HCEC 1CT (cell line): ENCODE results near the gene MYLIP.

Source experiments
- DNase-seq: peaks from one replicate; pipeline ENCODE4 v3.0.0-alpha.2; 2017

The MYLIP gene

DNA sequence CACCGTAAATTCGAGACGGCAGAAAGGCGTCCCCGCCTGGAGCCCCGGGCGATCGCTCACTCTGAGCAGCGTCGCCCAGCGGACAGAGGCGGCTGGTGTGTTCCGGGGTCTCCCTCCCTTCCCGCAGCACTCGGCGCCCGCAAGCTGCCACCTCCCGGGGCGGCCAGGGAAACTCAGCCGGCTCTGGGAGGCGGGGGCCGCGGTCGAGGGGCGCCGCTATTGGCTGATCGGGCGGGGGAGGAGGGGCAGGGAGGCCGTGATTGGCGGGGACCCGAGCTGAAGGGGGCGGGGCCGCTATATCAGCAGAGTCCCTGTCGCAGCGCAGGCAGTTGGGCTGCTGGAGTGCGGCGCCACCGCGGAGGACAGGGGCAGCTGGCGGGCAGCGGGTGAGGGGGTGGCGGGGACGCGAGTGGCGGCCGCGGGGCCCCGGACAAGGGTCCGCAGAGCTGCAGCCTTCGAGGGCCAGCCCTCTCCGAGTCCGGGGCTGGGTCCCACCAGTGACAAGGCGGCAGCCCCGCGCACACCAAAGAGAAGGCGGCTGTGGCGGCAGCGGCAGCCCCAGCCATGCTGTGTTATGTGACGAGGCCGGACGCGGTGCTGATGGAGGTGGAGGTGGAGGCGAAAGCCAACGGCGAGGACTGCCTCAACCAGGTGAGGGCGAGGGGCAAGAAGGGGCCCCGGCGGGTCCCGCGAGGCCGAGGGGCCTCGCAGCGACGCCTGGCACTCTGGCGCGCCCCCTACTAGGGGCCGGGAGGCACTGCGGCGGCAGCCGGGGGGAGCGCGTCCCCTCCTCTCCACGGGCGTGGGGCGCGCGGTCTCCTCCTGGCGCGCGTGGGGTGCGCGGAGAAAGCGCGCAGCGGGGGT lies at the start of gene MYLIP:
MYLIP (plus strand) TSS at position 328 of the 864 bp plus-strand sequence; CDS start at position 565, 237 bp downstream.
- peak; percentile 76 for DNase-seq

DNA sequence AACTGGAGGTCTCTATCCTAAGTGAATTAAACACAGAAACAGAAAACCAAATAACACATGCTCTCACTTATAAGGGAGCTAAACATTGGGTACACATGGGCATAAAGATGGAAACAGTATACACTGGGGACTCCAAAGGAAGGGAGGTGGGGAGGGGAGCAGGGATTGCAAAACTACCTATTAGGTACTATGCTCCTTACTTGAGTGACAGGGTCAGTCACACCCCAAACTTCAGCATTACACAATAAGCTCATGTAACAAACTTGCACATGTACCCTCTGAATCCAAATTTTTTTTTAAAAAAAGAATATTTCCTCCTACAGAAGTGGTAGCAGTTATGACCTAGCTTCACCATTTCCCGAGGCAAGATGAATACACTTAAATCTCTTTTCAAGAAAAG lies 49.5 kb upstream of the MYLIP start:
- DNase-seq: no peak

DNA sequence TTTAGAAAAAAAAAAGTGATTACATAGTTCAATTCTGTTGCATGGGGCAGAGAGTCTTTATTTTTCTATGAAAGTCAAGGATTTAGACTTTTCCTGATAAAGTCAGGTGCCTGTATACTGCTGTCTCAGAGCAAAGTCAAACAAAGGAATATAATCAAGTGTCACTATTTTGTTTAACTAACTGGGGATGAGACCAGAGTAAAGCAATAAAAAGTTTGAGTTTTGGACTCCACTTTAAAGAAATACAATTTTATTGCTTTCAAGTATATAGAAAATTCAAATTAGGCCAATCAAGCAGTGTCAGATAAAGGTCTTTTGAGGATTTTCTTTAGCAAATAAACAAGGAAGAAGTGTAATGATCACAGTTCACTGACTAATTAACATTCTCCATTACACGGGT lies 48.7 kb upstream of the MYLIP start:
- DNase-seq: no peak

DNA sequence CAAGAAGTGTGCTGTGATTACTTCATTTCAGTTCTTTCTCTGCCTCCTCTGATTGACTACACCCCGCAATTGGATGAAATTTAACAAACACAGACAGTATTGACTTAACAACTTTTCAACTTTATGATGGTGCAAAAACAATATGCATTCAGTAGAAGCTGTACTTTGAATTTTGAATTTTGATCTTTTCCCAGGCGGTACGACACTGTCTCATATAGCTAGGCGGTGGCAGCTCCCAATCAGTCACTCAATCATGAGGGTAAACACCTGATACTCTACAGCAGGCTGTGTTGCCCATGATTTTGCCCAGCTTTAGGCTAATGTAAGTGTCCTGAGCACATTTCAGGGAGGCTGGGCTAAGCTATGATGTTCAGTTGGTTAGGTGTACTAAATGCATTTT lies 47.6 kb upstream of the MYLIP start:
- DNase-seq: no peak

DNA sequence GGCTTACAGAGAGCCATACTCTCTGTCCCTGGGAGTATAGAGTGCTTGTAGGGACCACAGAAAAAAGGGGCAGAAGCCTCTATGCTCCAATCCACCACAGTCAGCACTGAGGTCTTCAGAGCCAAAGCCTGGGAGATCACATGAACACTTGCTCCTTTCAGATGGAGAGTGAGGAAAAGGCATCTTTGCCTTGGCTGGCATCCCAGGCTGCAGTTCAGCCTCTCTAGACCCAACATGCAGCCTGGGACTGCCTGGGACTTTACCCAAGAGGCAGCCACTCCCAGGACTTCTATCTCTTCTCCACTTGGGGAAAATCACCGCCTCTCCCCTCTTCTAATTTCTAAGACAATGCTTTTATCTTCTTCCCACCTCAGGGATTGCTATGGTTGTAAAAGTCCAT lies 46.5 kb upstream of the MYLIP start:
- DNase-seq: no peak

DNA sequence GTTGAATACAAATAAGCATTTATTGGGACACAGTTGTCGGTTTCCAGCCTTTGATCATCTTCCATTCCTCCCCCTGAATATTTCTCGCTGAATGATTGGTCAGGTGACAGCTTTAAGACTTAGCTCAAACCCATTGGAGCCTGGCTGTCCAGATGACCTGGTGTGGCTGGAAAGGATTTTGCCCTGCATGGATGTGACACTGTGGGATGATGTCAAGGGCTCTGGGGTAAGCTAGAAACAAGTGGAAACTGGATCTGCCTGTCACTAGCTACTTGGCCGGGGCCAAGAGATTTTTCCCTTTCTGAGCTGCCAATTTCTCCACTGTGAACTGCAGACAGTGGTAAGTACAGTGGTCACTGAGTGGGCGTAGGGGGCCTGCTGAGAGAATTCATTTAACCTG lies 41.9 kb upstream of the MYLIP start:
- no peak for DNase-seq

DNA sequence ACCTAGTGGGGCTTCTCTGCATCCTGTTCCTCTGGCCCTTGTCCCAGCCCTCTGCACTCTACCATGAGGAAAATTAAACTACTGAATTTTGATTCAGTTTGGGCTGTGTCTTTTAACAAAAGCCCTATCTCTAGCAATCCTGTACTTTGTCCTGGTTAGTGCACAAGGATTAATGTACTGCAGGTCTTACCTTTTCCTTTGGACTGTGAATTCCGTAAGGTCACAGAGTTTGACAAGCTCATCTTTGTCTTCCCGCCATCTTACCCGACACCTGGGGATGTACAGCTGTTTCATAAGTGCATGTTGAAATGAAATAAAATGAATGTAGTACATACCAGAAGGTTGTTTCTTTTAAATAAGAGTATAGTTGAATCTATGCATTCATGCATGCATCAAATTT lies 41.5 kb upstream of the MYLIP start:
- DNase-seq: no peak

DNA sequence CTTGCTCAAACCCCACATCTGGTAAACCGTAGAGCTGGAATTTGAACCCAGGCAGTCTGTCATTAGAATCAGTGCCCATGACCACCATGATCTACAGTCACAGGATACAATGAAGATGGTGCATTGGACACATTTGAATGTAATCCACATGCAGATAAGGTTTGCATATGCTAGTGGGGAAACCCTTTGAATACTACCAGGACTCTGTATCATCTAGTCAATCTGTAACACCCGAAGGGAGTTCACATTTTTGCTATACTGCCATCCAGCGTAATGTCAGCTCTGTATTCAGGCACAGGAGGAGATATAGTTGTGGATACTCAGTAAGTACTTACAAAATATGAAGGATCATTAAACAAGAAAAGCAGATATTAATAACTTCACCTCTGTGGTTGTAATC lies 40.5 kb upstream of the MYLIP start:
- no peak for DNase-seq

DNA sequence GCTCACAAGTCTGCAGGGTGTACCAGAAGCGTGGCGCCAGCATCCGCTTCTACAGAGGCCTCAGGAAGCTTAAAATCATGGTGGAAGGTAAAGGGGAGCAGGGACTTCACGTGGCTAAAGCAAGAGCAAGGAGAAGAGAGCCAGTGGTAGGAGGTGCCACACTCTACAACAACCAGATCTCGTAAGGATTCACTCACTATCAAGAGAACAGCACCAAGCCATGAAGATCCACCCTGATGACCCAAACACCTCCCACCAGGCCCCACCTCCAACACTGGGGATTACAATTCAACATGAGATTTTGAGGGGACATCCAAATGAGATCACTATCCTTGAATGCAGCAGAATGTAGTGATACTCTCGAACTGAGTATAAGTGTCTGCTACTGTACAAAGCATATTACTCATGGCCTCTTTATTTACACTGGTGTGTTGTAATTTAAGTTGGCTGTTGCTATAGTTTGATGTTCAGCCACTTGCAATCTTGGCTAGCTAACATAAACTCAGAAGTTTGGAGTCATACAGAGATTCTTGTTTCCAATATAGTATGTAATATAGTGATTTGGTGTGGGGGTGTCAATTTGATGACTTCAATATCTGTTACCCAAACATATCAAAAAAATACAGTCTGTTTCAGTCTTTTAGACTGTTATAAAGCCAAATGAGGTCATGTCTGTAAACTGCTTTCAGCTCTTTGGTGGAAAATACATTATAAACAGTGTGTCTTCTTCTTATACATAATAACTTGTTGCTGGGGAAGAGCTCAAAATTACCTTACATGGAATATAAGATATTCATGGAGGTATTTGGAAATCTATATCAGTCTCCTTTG lies 39.4 kb upstream of the MYLIP start:
- no peak for DNase-seq

DNA sequence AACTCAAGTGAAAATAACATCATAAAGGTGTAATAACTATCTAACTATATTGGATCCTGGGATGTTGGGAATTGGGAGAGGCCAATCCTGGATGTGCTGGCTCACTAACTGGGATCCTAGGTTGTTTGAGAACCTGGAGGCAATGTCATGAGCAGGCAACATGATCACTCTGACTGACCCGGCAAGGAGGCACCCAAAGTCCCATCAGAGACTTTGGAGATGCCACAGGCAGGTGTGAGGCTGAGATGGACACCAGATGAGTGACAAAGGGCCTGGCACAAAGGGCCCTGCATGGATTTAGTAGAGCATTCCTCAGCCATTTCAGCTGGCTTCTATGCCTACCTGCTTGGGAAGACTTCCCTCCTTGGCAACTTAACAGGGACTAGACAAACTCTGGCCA lies 38.4 kb upstream of the MYLIP start:
- DNase-seq: no peak

DNA sequence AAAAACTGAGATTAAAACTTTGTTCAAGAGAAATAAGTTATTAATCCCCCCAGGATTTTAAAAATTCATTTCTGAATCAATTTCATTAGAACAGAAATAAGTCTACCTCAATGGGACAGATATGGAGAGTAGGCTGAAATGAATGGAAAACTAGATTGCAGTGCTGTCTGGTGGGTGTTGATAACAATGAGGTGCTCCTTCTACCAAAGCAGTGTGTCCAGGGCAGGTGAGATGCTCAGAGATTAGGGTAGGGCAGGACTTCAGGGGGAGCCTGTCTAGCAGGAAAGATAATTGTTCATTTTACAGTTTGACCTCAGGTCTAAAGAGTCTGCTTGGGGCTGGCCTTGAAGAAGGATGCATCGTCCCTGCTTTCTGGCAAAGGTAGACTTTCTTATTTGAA lies 38.0 kb upstream of the MYLIP start:
- DNase-seq: no peak

DNA sequence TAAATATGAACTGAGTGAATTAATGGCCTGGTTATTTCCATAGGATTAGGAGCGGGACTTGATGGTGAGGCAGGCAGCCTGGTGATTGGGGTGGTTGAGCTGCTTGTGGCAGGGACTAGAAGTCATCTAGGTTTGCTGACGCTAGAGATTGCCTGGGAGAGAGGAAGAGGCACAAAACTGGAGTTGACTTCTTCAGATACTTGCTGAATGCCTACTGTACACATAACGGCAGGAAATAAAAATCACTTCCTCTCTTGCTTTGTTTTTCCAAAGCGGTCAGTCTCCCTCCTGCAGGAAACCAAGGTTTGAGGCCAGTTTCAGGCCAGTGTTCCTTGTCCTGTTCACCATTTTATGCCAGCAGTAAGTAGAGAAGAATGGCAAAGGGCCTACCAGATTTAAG lies 36.7 kb upstream of the MYLIP start:
- DNase-seq: no peak

DNA sequence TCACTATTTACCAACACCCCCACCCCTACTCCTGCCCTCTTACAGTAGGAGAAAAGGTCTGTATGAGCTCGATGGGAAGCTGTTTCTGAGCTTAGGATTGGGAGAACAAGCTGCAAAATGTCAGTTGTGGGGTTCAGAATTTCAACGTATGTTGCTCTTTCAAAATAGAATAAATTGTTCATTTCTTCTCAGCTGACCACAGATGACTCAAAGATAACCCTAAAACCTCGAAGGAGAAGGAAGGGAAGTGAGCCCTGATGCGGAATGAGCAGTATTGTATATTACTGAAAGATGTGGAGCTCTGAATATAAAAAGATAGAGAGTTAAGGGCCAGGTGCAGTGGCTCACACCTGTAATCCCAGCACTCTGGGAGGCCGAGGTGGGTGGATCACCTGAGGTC lies 35.9 kb upstream of the MYLIP start:
- DNase-seq: no peak

DNA sequence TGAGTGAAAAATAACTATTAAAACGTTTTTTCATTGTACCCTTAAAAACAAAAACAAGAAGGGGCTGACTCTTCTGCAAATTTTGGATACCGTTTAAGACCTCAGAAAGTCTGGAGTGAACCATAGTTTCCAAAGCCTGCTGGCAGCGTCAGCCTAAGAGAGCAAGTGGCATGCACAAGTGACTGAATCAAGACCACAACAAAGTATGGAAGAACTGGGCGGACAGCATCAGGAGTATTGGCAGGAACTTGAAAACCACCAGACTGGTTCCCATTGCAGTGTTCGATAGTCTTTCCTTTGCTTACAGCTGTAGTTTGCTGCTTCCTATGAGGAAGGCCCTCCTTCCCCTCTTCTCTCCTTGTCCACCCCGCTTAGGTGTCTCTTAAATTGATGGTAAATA lies 33.7 kb upstream of the MYLIP start:
- DNase-seq: no peak

DNA sequence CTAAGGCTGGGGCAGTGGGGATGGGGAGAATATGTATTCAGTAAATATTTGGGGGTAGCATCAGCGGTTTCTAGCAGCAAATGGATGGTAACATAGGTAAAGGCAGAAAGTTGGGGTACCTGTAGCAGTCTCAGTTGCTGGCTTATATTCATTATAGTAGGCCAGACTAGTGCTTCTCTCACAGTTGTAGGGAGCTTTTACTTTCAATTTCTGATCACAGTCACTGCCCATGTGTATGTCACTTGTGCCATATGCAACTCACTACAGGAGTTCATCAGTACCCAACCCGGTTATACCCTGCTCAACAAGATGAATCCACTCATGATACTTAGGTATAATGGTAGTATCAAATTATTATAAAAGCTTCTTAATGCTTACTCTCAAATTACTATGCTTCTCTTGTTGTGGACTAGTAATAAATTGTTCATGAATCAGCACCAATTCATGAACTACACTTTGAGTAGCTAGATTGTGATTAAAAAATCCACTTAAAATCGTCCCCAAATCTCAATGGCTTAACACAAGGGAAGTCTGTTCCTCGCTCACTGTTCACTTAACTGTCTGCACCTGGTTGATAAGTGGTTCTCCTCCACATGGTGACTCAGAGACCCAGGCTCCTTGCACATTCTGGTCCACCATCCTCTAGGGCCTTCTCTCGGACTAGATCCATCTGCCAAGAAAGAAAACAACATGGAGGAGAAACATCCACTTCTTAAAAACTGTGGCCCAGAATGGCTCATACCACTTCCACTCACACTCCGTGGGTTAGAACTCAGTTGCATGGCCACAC lies 31.3 kb upstream of the MYLIP start:
- no peak for DNase-seq

DNA sequence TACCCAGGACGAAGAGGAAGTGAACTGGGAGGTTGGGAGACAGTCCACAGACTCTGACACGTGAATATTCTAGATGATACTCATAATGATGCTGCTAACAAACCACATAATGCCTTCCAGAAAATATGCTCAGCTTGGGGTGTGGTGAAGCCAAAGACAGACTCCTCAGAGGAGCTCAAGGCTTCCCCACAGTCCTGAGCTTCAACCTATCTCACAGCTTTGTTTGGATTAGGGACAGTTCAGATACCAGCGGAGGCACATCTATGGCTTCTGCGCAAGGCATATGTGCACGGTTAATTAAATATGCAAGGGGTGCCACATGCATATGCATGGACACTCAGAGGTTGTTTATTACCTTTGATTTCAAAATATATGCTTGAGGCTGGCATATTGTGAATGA lies 30.7 kb upstream of the MYLIP start:
- DNase-seq: no peak

DNA sequence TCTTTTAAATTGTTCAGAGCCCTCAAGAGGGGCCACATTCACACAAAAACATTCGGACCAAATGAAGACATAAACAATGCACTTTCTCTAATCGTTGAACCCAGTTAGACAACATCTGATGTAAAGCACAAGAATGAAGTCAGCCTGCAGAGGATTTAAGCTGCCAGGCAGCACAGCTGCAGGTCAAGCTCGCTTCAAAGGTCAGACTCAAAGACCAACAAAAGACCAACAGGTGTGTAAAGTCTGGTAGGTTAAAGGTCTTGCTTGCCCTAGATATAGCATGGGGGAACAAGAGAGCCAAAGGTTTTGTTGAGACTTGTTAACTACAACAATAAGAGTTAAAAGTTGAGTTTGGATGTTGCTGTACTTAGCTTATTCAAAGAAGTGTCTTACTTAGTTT lies 26.7 kb upstream of the MYLIP start:
- DNase-seq: no peak

DNA sequence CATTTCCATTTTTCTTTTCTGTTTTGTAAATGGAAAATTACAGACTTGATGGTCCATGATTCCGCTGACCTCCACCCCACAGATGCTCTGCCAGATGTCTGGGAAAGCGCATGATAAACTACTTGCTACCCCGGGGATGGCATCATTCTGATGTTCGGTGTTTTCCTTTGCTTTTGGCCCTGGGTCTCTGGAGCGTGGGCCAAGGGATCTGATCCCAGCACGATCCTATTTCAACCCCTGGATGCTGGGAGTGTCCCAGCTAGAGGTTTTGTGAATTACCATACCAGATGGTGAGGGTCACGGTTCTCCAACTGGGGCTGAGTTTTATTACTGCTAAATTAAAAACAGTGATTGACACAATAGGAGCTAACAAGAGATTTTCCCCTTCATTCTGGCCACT lies 25.2 kb upstream of the MYLIP start:
- DNase-seq: no peak

DNA sequence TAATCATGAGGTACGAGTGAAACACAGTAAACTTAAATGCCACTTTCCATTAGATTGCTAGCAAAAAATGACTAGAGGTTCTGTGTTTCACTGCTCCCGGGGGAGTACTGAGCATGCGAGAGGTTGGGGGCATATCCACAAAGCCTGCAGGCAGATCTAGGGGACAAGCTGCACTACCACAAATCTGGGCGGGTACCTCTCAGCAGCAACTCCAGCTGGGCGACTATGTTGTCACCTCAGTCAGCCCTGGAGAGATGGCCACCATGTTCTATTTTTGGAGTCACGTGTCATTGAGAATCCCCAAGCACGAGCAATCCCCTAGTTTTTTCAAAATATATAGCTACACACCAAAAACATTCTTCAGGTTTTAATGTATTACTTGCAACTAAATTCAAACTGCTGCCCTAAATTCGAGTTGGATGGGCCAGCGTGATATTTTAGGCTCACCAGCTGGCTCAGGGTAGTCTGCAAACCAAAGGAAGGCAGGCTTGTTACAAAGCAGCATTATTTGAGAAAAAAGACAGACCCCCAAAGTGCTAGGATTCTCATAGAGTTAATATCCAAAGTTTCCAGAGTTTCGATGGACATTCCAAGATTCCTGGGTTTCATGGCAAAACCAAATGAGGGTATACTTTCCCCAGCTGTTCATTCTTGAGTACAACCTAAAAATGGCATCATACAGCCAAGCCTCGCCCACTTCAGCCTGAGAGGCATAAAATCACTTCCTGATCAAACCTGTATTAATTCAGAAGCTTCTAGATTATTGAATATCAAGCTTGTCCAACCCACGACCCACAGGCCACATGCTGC lies 24.1 kb upstream of the MYLIP start:
- DNase-seq: no peak

DNA sequence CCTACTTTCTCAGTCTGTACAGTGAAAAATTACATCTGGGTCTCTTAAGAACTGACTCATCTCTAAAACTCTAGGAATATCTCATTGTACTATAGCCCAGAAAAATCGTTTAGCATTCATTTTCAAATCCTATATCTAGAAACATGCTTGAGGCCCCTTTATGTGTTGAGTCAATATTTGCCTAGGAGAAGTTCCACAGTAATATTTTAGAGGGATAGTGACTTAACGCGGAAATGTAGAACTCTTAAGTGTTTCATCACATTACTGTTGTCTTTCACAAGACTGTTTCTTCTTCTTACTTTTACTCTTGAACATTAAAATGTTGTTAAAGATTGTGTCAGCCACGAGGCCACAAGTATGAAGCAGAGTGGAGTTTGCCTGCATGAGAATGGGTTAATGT lies 23.0 kb upstream of the MYLIP start:
- DNase-seq: no peak

DNA sequence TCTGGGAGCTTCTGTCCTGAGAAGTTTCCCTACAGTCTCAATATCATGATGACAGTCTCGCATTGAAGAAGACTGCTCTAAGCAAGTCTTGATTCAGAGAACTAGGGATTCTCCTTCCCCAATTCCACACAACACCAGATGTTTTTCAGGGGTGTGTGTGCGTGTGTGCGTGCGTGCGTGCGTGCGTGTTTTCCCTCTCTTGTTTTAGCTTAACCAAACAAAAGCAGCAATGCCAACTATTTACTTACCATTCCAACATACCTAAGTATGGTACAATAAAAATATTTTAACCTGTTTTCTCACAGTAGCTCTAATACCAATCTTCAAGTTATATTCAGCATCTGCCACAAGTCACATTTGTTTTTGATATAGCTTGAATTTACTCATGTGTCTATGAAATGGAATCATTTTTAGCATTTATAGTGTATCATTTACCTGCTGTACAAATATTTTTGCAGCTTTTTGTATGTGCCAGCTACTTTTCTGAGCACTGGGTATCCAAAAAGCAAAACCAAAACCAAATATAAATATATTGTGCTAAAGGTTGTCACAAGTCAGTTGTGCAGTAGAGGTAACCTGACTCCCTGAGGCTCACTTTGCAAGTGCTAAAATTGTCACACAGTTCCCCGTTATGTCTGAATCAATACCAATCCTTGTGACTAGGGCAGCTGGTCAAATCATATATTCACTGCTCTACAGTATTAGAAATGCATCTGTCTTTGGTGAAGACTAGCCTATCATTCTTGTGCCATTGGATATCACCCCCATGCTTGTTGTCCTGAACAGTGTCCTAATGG lies 21.7 kb upstream of the MYLIP start:
- no peak for DNase-seq

DNA sequence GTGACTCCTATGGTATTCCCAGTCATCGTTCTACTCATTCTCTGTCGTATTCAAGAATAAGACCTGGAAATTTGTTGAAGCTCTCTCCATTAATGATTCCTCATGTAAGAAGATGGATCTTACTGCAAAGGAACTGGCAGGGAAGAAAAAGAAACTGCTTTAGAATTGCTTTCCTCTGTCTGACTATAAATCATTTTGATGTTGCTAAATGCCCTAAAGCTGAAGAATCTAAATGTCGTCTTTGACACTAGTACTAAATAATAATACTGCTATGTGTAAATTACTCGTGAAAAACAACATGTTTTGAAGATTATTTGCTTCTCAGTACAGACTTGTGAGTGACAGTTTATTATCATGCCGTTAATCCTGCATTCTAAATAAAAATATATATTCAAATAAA lies 20.5 kb upstream of the MYLIP start:
- DNase-seq: no peak
